H1 (cell line): Measurements from ENCODE around the gene CYTH1. TPM values are rescaled to one million over a fixed set of nuclear protein-coding genes. Genes with fewer than 3 reads are reported as not detected.

Source experiments
- CTCF ChIA-PET: fragments of 300-600 bp; sonication (Branson Sonifier 250); formaldehyde crosslinking; loops from one replicate; lab custom pipeline; 2021; ENCODE audit not compliant: partially characterized antibody; lab: Charles Lee
- POLR2A ChIA-PET: fragments of 300-600 bp; sonication (Branson Sonifier 250); formaldehyde crosslinking; loops from one replicate; lab custom pipeline; 2021; ENCODE audit warnings: inconsistent platforms; ENCODE audit not compliant: partially characterized antibody; lab: Charles Lee
- DNase-seq, 2 experiments: peaks; one replicate each; pipeline versions ENCODE4 v3.0.0 to v3.0.0-alpha.2; 2010 to 2022; ENCODE audit warnings: low spot score in 2 of 2, low read depth in 1 of 2, mixed read lengths in 1 of 2
- FAIRE-seq: peaks from 2 replicates; lab custom pipeline; 2011; peaks lifted over from hg19 to GRCh38; lab: Jason Lieb, UNC
- H2AFZ ChIP-seq: 2 replicates; pipeline ENCODE4 v1.8.1; 2012; ENCODE audit warnings: low read length, inconsistent platforms
- H2AK5ac ChIP-seq: 2 replicates; pipeline ENCODE4 v1.6.1; 2013; ENCODE audit warnings: low read depth, low read length
- H2BK120ac ChIP-seq: replicated peaks from 2 replicates; pipeline ENCODE3; 2013; ENCODE audit warnings: low read depth, low read length, inconsistent platforms
- H2BK12ac ChIP-seq: 2 replicates; pipeline ENCODE4 v1.6.1; 2013; ENCODE audit warnings: low read depth, low read length
- H2BK15ac ChIP-seq: 2 replicates; pipeline ENCODE4 v1.6.1; 2013; ENCODE audit warnings: low read length
- H2BK20ac ChIP-seq: 2 replicates; pipeline ENCODE4 v1.6.1; 2013; ENCODE audit warnings: low read length
- H2BK5ac ChIP-seq: 2 replicates; pipeline ENCODE4 v1.6.1; 2013; ENCODE audit warnings: low read depth, low read length
- H3K14ac ChIP-seq: 2 replicates; pipeline ENCODE4 v1.6.1; 2013; ENCODE audit warnings: inconsistent platforms; ENCODE audit not compliant: insufficient read length
- H3K18ac ChIP-seq: 2 replicates; pipeline ENCODE4 v1.6.1; 2013; ENCODE audit warnings: low read length; ENCODE audit errors: extremely low read depth
- H3K23ac ChIP-seq: 2 replicates; pipeline ENCODE4 v1.6.1; 2013; ENCODE audit warnings: inconsistent platforms; ENCODE audit not compliant: insufficient read length
- H3K23me2 ChIP-seq: 2 replicates; pipeline ENCODE4 v1.6.1; 2013; ENCODE audit warnings: low read depth, low read length
- H3K27ac ChIP-seq: 2 replicates; pipeline ENCODE4 v1.6.1; 2011; ENCODE audit warnings: low read depth, low read length, inconsistent platforms
- H3K27me3 ChIP-seq, 4 experiments: replicated peaks in 1 of 4; 1 replicate in 1 of 4; 2 replicates in 3 of 4; pipeline versions ENCODE4 v1.6.1 to v1.8.1; 2011 to 2013; ENCODE audit warnings: low read length in 3 of 4, mild to moderate bottlenecking in 3 of 4, inconsistent platforms in 2 of 4, mixed read lengths in 2 of 4, moderate library complexity in 1 of 4; ENCODE audit not compliant: control insufficient read depth in 3 of 4, insufficient read depth in 3 of 4; ENCODE audit errors: extremely low read depth in 1 of 4
- H3K36me3 ChIP-seq, 4 experiments: 2 replicates each; pipeline versions ENCODE4 v1.6.1 to v1.8.1; 2011 to 2013; ENCODE audit warnings: mild to moderate bottlenecking in 4 of 4, low read length in 3 of 4, moderate library complexity in 2 of 4, control low read depth in 1 of 4, inconsistent platforms in 1 of 4; ENCODE audit not compliant: insufficient read depth in 4 of 4, control insufficient read depth in 2 of 4
- H3K4ac ChIP-seq: replicated peaks from 2 replicates; pipeline ENCODE3; 2013; ENCODE audit warnings: low read length, low read depth, mixed read lengths, inconsistent platforms; ENCODE audit not compliant: insufficient read length
- H3K4me1 ChIP-seq, 4 experiments: replicated peaks in 1 of 4; 1 replicate in 1 of 4; 2 replicates in 3 of 4; pipeline versions ENCODE4 v1.6.1 to v1.8.1; 2011 to 2013; ENCODE audit warnings: low read length in 3 of 4, inconsistent platforms in 2 of 4, mixed read lengths in 1 of 4; ENCODE audit not compliant: insufficient read depth in 4 of 4, control insufficient read depth in 3 of 4
- H3K4me2 ChIP-seq, 2 experiments: 2 replicates each; pipeline versions ENCODE4 v1.6.1 to v1.8.1; 2011 to 2013; ENCODE audit warnings: low read depth in 2 of 2, low read length in 2 of 2, control low read depth in 1 of 2, inconsistent platforms in 1 of 2, mild to moderate bottlenecking in 1 of 2; ENCODE audit not compliant: insufficient read depth in 1 of 2
- H3K4me3 ChIP-seq, 4 experiments: fragments of 200-600, 300-600 bp in 1 of 4; sonication (generic), shearing (Covaris generic), sonication (Bioruptor Twin) in 1 of 4; 2 replicates each; pipeline versions ENCODE4 v1.5.1 to v1.8.1; 2011 to 2016; ENCODE audit warnings: low read length in 4 of 4, low read depth in 3 of 4, control low read depth in 2 of 4, inconsistent platforms in 2 of 4, mild to moderate bottlenecking in 2 of 4, mixed read lengths in 1 of 4, moderate library complexity in 1 of 4; ENCODE audit not compliant: insufficient read depth in 2 of 4; ENCODE audit errors: extremely low read depth in 1 of 4
- H3K56ac ChIP-seq: replicated peaks from 2 replicates; pipeline ENCODE3; 2013; ENCODE audit warnings: low read depth, mild to moderate bottlenecking, mixed read lengths, low read length, inconsistent platforms; ENCODE audit not compliant: insufficient read length
- H3K79me1 ChIP-seq: 2 replicates; pipeline ENCODE4 v1.6.1; 2013; ENCODE audit warnings: low read depth, low read length, control low read depth
- H3K79me2 ChIP-seq, 2 experiments: 2 replicates each; pipeline versions ENCODE4 v1.6.1 to v1.8.1; 2012 to 2013; ENCODE audit warnings: low read length in 2 of 2, mild to moderate bottlenecking in 2 of 2, inconsistent platforms in 1 of 2; ENCODE audit not compliant: insufficient read depth in 2 of 2, control insufficient read depth in 1 of 2
- H3K9ac ChIP-seq, 4 experiments: replicated peaks in 1 of 4; 1 replicate in 1 of 4; 2 replicates in 3 of 4; pipeline versions ENCODE4 v1.6.1 to v1.8.1; 2011 to 2013; ENCODE audit warnings: low read depth in 3 of 4, low read length in 3 of 4, control low read depth in 2 of 4, mild to moderate bottlenecking in 2 of 4, moderate library complexity in 2 of 4, inconsistent platforms in 1 of 4; ENCODE audit errors: extremely low read depth in 1 of 4
- H3K9me3 ChIP-seq, 2 experiments: 2 replicates each; pipeline versions ENCODE4 v1.6.1 to v1.8.1; 2012 to 2013; ENCODE audit warnings: mild to moderate bottlenecking in 2 of 2, moderate library complexity in 2 of 2, control low read depth in 1 of 2, inconsistent platforms in 1 of 2, low read depth in 1 of 2, low read length in 1 of 2, mixed read lengths in 1 of 2; ENCODE audit not compliant: insufficient read depth in 2 of 2
- H4K20me1 ChIP-seq, 2 experiments: replicated peaks in 1 of 2; 2 replicates each; pipeline versions ENCODE3 to v1.8.1; 2011 to 2013; ENCODE audit warnings: inconsistent platforms in 2 of 2, low read length in 2 of 2, mild to moderate bottlenecking in 1 of 2; ENCODE audit not compliant: insufficient read depth in 2 of 2, control insufficient read depth in 1 of 2
- H4K5ac ChIP-seq: 2 replicates; pipeline ENCODE4 v1.6.1; 2013; ENCODE audit warnings: low read length, low read depth, mixed read lengths, inconsistent platforms; ENCODE audit not compliant: insufficient read length
- H4K8ac ChIP-seq: 2 replicates; pipeline ENCODE4 v1.8.0; 2013; ENCODE audit warnings: mild to moderate bottlenecking, moderate library complexity, low read length, inconsistent platforms; ENCODE audit not compliant: insufficient read depth; ENCODE audit errors: extremely low read depth
- H4K91ac ChIP-seq: replicated peaks from 2 replicates; pipeline ENCODE3; 2013; ENCODE audit warnings: low read length, mixed read lengths, inconsistent platforms; ENCODE audit not compliant: insufficient read length
- BACH1 ChIP-seq: IDR thresholded peaks from 2 replicates; pipeline ENCODE4 v1.6.1; 2012; ENCODE audit warnings: low read length, improper control_type of control experiment
- CBX5 ChIP-seq: fragments of 300-800, 300-1000 bp; sonication (generic); IDR thresholded peaks from 2 replicates; pipeline ENCODE4 v1.7.1; 2016; ENCODE audit warnings: antibody characterized with exemption, low read length, low read depth
- CHD1 ChIP-seq: IDR thresholded peaks from 2 replicates; pipeline ENCODE4 v1.6.1; 2012; ENCODE audit warnings: low read depth, low read length, improper control_type of control experiment
- JUN ChIP-seq: IDR thresholded peaks from 2 replicates; pipeline ENCODE4 v1.6.1; 2011; ENCODE audit warnings: low read depth, mild to moderate bottlenecking, improper control_type of control experiment, low read length
- KDM1A ChIP-seq: fragments of 200-600, 300-600 bp; sonication (generic); IDR thresholded peaks from 2 replicates; pipeline ENCODE4 v1.7.1; 2016; ENCODE audit warnings: mild to moderate bottlenecking, low read length, borderline replicate concordance
- RBBP5 ChIP-seq: IDR thresholded peaks from 2 replicates; pipeline ENCODE4 v1.7.1; 2012; ENCODE audit warnings: low read depth, mild to moderate bottlenecking, inconsistent platforms, low read length, moderate library complexity, borderline replicate concordance
- SIX5 ChIP-seq: IDR thresholded peaks from 2 replicates; pipeline ENCODE4 v1.6.1; 2011; ENCODE audit warnings: mild to moderate bottlenecking, low read depth, low read length
- SP4 ChIP-seq: IDR thresholded peaks from 2 replicates; pipeline ENCODE4 v1.6.1; 2012; ENCODE audit warnings: low read length, inconsistent platforms
- SRF ChIP-seq: IDR thresholded peaks from 2 replicates; pipeline ENCODE4 v1.6.1; 2011; ENCODE audit warnings: mild to moderate bottlenecking, low read depth, low read length, moderate library complexity
- WGBS, 2 experiments: shearing (Covaris generic) in 1 of 2; methylation state at CpG; one replicate each; pipeline versions ENCODE4 v1.1.6 to v1.1.7; 2013 to 2015; ENCODE audit warnings: low lambda C conversion rate in 2 of 2, mixed read lengths in 2 of 2, inconsistent platforms in 1 of 2, low coverage in 1 of 2, missing lambda C conversion rate in 1 of 2; ENCODE audit not compliant: insufficient replicate concordance in 2 of 2, insufficient coverage in 1 of 2, insufficient read length in 1 of 2; ENCODE audit errors: extremely low coverage in 1 of 2, missing lambda C conversion rate in 1 of 2; 5-methylcytosine and 5-hydroxymethylcytosine counted together
- polyA plus RNA-seq, 7 experiments: library from polyadenylated mRNA; depleted of rRNA in 3 of 7; stranded (reverse) in 5 of 7; unstranded in 2 of 7; fragments of >200 nt in 5 of 7; fragments of 200-250 nt in 2 of 7; gene quantifications; 1 replicate in 5 of 7; 2 replicates in 1 of 7; 4 replicates in 1 of 7; pipeline versions ENCODE4 v1.2.1 to v1.2.3, GENCODE V29; 2011 to 2013; ENCODE audit warnings: missing spikeins in 2 of 7, mixed read lengths in 2 of 7
- total RNA-seq: library from RNA; stranded (reverse); fragmentation: NEBNext Ultra II Directional; extraction: Animal tissue kit (Norgen Biotek cat#: 25700); gene quantifications from 2 replicates; pipeline ENCODE4 v1.2.1, GENCODE V29; 2021

CYTH1 gene
- total and polyA plus RNA-seq, 2 of the 8 experiments (the other 6 are each of a cell fraction or from before 2014, with no cell fraction given) = 12.8 to 14.8 TPM

DNA sequence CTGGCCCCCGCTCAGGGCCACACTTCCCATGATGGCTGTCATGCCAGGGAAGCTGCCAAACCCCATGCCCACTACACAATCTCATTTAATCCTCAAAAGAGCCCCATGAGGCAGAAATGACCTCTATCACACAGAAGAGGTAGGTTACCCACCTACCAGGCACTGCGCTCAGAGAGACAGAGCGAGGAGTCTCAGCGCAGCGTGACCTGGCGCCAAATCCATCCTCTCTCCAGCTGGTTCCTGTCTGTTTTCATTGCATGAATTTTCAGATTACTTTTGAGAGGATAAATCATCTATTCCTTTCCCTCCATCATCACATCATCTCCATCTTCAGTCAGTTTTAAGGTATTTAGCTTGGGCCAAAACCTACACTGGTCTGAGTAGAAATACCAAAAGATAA is 103.4 kb downstream of the CYTH1 start:
- no peaks in the 10 kb centered on the region for H3K27me3 ChIP-seq
- H3K36me3 ChIP-seq = peaks cover 0 to 4% (median 0%) of the 10 kb centered on the region in 4 experiments; a peak in 3 of 8 replicates
- no peaks in the 10 kb centered on the region for H3K79me1 ChIP-seq
- H4K20me1 ChIP-seq = peaks cover 0 to 3% of the 10 kb centered on the region in 2 experiments
- H3K56ac ChIP-seq = no peak overlapping the region
- no peak overlapping the region for H3K9ac ChIP-seq
- H3K4ac ChIP-seq = no peak overlapping the region
- H4K91ac ChIP-seq = no peak overlapping the region
- 97% methylated on average over 6 of the region's 6 CpGs; no CpG with 5 or more reads in 1 of the 2 experiments for WGBS, 2 experiments
- CTCF ChIA-PET = interaction anchor here (1.2 to 2.7 kb wide), 2 partner anchors 12 to 29 kb away, joined by 4 to 12 read pairs; no protein-coding TSS in a partner anchor
- no peak overlapping the region for H4K8ac ChIP-seq
- H2AFZ ChIP-seq = no peak overlapping the region
- no peak overlapping the region for H2BK120ac ChIP-seq
- no peak overlapping the region for H2BK20ac ChIP-seq
- H2AK5ac ChIP-seq = no peak overlapping the region
- POLR2A ChIA-PET = no interaction called here
- no peak overlapping the region for H3K4me3 ChIP-seq
- H3K14ac ChIP-seq = no peak overlapping the region
- TF ChIP-seq SIX5 (no peak), RBBP5 (no peak), BACH1 (no peak), SP4 (no peak), KDM1A (no peak), SRF (no peak), CBX5 (no peak), JUN (no peak), CHD1 (no peak)
- no peak overlapping the region for H4K5ac ChIP-seq
- no peak overlapping the region for H3K4me2 ChIP-seq
- H3K18ac ChIP-seq = no peak overlapping the region
- H2BK5ac ChIP-seq = no peak overlapping the region
- DNase-seq = no peak
- H3K23me2 ChIP-seq = no peaks in the 10 kb centered on the region
- H3K23ac ChIP-seq = no peak overlapping the region
- H3K9me3 ChIP-seq = no peaks in the 10 kb centered on the region
- H3K4me1 ChIP-seq = no peaks in the 10 kb centered on the region
- H3K79me2 ChIP-seq = no peaks in the 10 kb centered on the region
- FAIRE-seq = no peak
- no peak overlapping the region for H3K27ac ChIP-seq
- H2BK12ac ChIP-seq = no peak overlapping the region
- no peak overlapping the region for H2BK15ac ChIP-seq
